ENCODE results near the gene AEBP2.

AEBP2 gene

GRCh38 chr12:19520646-19521415 is 81.5 kb downstream of the AEBP2 start:
- no peaks in the 10 kb centered on the region for H3K9me3 ChIP-seq (ENCODE audit: control insufficient read depth, low read length)
- DNase-seq = no peak
- no peak overlapping the region for H3K4me3 ChIP-seq (ENCODE audit: insufficient read depth, low read depth, low read length, poor library complexity, severe bottlenecking)
- H3K27ac ChIP-seq (ENCODE audit: insufficient read depth, low read length, poor library complexity, severe bottlenecking) = no peak overlapping the region
- no peaks in the 10 kb centered on the region for H3K4me1 ChIP-seq (ENCODE audit: control insufficient read depth, insufficient read depth, low read length, poor library complexity, severe bottlenecking)
- peaks cover 15% of the 10 kb centered on the region for H3K36me3 ChIP-seq (ENCODE audit: control insufficient read depth, insufficient read depth, low read length)
- H3K27me3 ChIP-seq (replicated peaks; ENCODE audit: control insufficient read depth, insufficient read depth, low read length, poor library complexity, severe bottlenecking) = no peaks in the 10 kb centered on the region

- no peaks in the 10 kb centered on the region for H3K27me3 ChIP-seq (replicated peaks; ENCODE audit: control insufficient read depth, insufficient read depth, low read length, poor library complexity, severe bottlenecking)
- no peak overlapping the region for H3K4me3 ChIP-seq (ENCODE audit: insufficient read depth, low read depth, low read length, poor library complexity, severe bottlenecking)
- no peaks in the 10 kb centered on the region for H3K9me3 ChIP-seq (ENCODE audit: control insufficient read depth, low read length)
- no peaks in the 10 kb centered on the region for H3K4me1 ChIP-seq (ENCODE audit: control insufficient read depth, insufficient read depth, low read length, poor library complexity, severe bottlenecking)
- H3K36me3 ChIP-seq (ENCODE audit: control insufficient read depth, insufficient read depth, low read length) = peaks cover 7% of the 10 kb centered on the region
- DNase-seq = no peak
- H3K27ac ChIP-seq (ENCODE audit: insufficient read depth, low read length, poor library complexity, severe bottlenecking) = no peak overlapping the region
Measured at GRCh38 chr12:19525274-19525673, 86.0 kb downstream of the AEBP2 start.

GRCh38 chr12:19527866-19528265 is 88.6 kb downstream of the AEBP2 start:
- Histone ChIP-seq H3K9me3 (ENCODE audit: control insufficient read depth, low read length) (no peaks in the 10 kb centered on the region), H3K4me1 (ENCODE audit: control insufficient read depth, insufficient read depth, low read length, poor library complexity, severe bottlenecking) (no peaks in the 10 kb centered on the region), H3K27ac (ENCODE audit: insufficient read depth, low read length, poor library complexity, severe bottlenecking) (no peak overlapping the region), H3K4me3 (ENCODE audit: insufficient read depth, low read depth, low read length, poor library complexity, severe bottlenecking) (no peak overlapping the region), H3K27me3 (replicated peaks; ENCODE audit: control insufficient read depth, insufficient read depth, low read length, poor library complexity, severe bottlenecking) (no peaks in the 10 kb centered on the region), H3K36me3 (ENCODE audit: control insufficient read depth, insufficient read depth, low read length) (peaks cover 1% of the 10 kb centered on the region)
- no peak for DNase-seq

GRCh38 chr12:19528750-19529149 is 89.5 kb downstream of the AEBP2 start:
- no peak overlapping the region for H3K4me3 ChIP-seq (ENCODE audit: insufficient read depth, low read depth, low read length, poor library complexity, severe bottlenecking)
- H3K36me3 ChIP-seq (ENCODE audit: control insufficient read depth, insufficient read depth, low read length) = no peaks in the 10 kb centered on the region
- no peaks in the 10 kb centered on the region for H3K9me3 ChIP-seq (ENCODE audit: control insufficient read depth, low read length)
- no peak for DNase-seq
- no peak overlapping the region for H3K27ac ChIP-seq (ENCODE audit: insufficient read depth, low read length, poor library complexity, severe bottlenecking)
- no peaks in the 10 kb centered on the region for H3K27me3 ChIP-seq (replicated peaks; ENCODE audit: control insufficient read depth, insufficient read depth, low read length, poor library complexity, severe bottlenecking)
- H3K4me1 ChIP-seq (ENCODE audit: control insufficient read depth, insufficient read depth, low read length, poor library complexity, severe bottlenecking) = no peaks in the 10 kb centered on the region

GRCh38 chr12:19529951-19530636 is 90.8 kb downstream of the AEBP2 start:
- no peaks in the 10 kb centered on the region for H3K9me3 ChIP-seq (ENCODE audit: control insufficient read depth, low read length)
- no peaks in the 10 kb centered on the region for H3K27me3 ChIP-seq (replicated peaks; ENCODE audit: control insufficient read depth, insufficient read depth, low read length, poor library complexity, severe bottlenecking)
- H3K4me1 ChIP-seq (ENCODE audit: control insufficient read depth, insufficient read depth, low read length, poor library complexity, severe bottlenecking) = no peaks in the 10 kb centered on the region
- no peak overlapping the region for H3K27ac ChIP-seq (ENCODE audit: insufficient read depth, low read length, poor library complexity, severe bottlenecking)
- H3K36me3 ChIP-seq (ENCODE audit: control insufficient read depth, insufficient read depth, low read length) = no peaks in the 10 kb centered on the region
- DNase-seq = no peak
- H3K4me3 ChIP-seq (ENCODE audit: insufficient read depth, low read depth, low read length, poor library complexity, severe bottlenecking) = no peak overlapping the region

GRCh38 chr12:19530637-19531023 is 91.3 kb downstream of the AEBP2 start:
- H3K9me3 ChIP-seq (ENCODE audit: control insufficient read depth, low read length) = no peaks in the 10 kb centered on the region
- H3K36me3 ChIP-seq (ENCODE audit: control insufficient read depth, insufficient read depth, low read length) = no peaks in the 10 kb centered on the region
- H3K27ac ChIP-seq (ENCODE audit: insufficient read depth, low read length, poor library complexity, severe bottlenecking) = no peak overlapping the region
- no peak for DNase-seq
- no peaks in the 10 kb centered on the region for H3K27me3 ChIP-seq (replicated peaks; ENCODE audit: control insufficient read depth, insufficient read depth, low read length, poor library complexity, severe bottlenecking)
- no peak overlapping the region for H3K4me3 ChIP-seq (ENCODE audit: insufficient read depth, low read depth, low read length, poor library complexity, severe bottlenecking)
- H3K4me1 ChIP-seq (ENCODE audit: control insufficient read depth, insufficient read depth, low read length, poor library complexity, severe bottlenecking) = no peaks in the 10 kb centered on the region

- Histone ChIP-seq H3K36me3 (ENCODE audit: control insufficient read depth, insufficient read depth, low read length) (no peaks in the 10 kb centered on the region), H3K27ac (ENCODE audit: insufficient read depth, low read length, poor library complexity, severe bottlenecking) (no peak overlapping the region), H3K9me3 (ENCODE audit: control insufficient read depth, low read length) (no peaks in the 10 kb centered on the region), H3K27me3 (replicated peaks; ENCODE audit: control insufficient read depth, insufficient read depth, low read length, poor library complexity, severe bottlenecking) (no peaks in the 10 kb centered on the region), H3K4me3 (ENCODE audit: insufficient read depth, low read depth, low read length, poor library complexity, severe bottlenecking) (no peak overlapping the region), H3K4me1 (ENCODE audit: control insufficient read depth, insufficient read depth, low read length, poor library complexity, severe bottlenecking) (no peaks in the 10 kb centered on the region)
- no peak for DNase-seq
Measured at GRCh38 chr12:19533567-19533966, 94.3 kb downstream of the AEBP2 start.

GRCh38 chr12:19539071-19539470 is 99.8 kb downstream of the AEBP2 start:
- no peak overlapping the region for H3K27ac ChIP-seq (ENCODE audit: insufficient read depth, low read length, poor library complexity, severe bottlenecking)
- no peak overlapping the region for H3K4me3 ChIP-seq (ENCODE audit: insufficient read depth, low read depth, low read length, poor library complexity, severe bottlenecking)
- H3K36me3 ChIP-seq (ENCODE audit: control insufficient read depth, insufficient read depth, low read length) = no peaks in the 10 kb centered on the region
- H3K4me1 ChIP-seq (ENCODE audit: control insufficient read depth, insufficient read depth, low read length, poor library complexity, severe bottlenecking) = no peaks in the 10 kb centered on the region
- no peak for DNase-seq
- no peaks in the 10 kb centered on the region for H3K9me3 ChIP-seq (ENCODE audit: control insufficient read depth, low read length)
- H3K27me3 ChIP-seq (replicated peaks; ENCODE audit: control insufficient read depth, insufficient read depth, low read length, poor library complexity, severe bottlenecking) = no peaks in the 10 kb centered on the region

- no peaks in the 10 kb centered on the region for H3K9me3 ChIP-seq (ENCODE audit: control insufficient read depth, low read length)
- no peak for DNase-seq
- no peaks in the 10 kb centered on the region for H3K36me3 ChIP-seq (ENCODE audit: control insufficient read depth, insufficient read depth, low read length)
- no peaks in the 10 kb centered on the region for H3K27me3 ChIP-seq (replicated peaks; ENCODE audit: control insufficient read depth, insufficient read depth, low read length, poor library complexity, severe bottlenecking)
- H3K4me3 ChIP-seq (ENCODE audit: insufficient read depth, low read depth, low read length, poor library complexity, severe bottlenecking) = no peak overlapping the region
- H3K27ac ChIP-seq (ENCODE audit: insufficient read depth, low read length, poor library complexity, severe bottlenecking) = no peak overlapping the region
- no peaks in the 10 kb centered on the region for H3K4me1 ChIP-seq (ENCODE audit: control insufficient read depth, insufficient read depth, low read length, poor library complexity, severe bottlenecking)
Measured at GRCh38 chr12:19539836-19540235, 100.5 kb downstream of the AEBP2 start.

- Histone ChIP-seq H3K9me3 (ENCODE audit: control insufficient read depth, low read length) (no peaks in the 10 kb centered on the region), H3K4me3 (ENCODE audit: insufficient read depth, low read depth, low read length, poor library complexity, severe bottlenecking) (no peak overlapping the region), H3K36me3 (ENCODE audit: control insufficient read depth, insufficient read depth, low read length) (no peaks in the 10 kb centered on the region), H3K27ac (ENCODE audit: insufficient read depth, low read length, poor library complexity, severe bottlenecking) (no peak overlapping the region), H3K4me1 (ENCODE audit: control insufficient read depth, insufficient read depth, low read length, poor library complexity, severe bottlenecking) (no peaks in the 10 kb centered on the region), H3K27me3 (replicated peaks; ENCODE audit: control insufficient read depth, insufficient read depth, low read length, poor library complexity, severe bottlenecking) (no peaks in the 10 kb centered on the region)
- no peak for DNase-seq
Measured at GRCh38 chr12:19542606-19543005, 103.3 kb downstream of the AEBP2 start.

Data from effector memory CD4-positive, alpha-beta T cell (primary cell).